Activated CD8-positive, alpha-beta T cell treated with anti-CD3 and anti-CD28 coated beads for 36 hours (primary cell): ENCODE measurements around the gene MMP23B. TPM values are rescaled to one million over a fixed set of nuclear protein-coding genes. Genes with fewer than 3 reads are reported as not detected.

ENCODE experiments used
- ATAC-seq: fragments of 200-7000 bp; cut with Tn5 transposase; one replicate; pipeline ENCODE4 v1.10.0; 2021; ENCODE audit warnings: mild to moderate bottlenecking, moderate library complexity
- CTCF ChIA-PET: fragments of 350-600 bp; sonication (Branson Sonifier 250); formaldehyde crosslinking; loops from one replicate; lab custom pipeline; 2021; ENCODE audit warnings: antibody characterized with exemption; lab: Charles Lee
- POLR2A ChIA-PET: fragments of 350-600 bp; sonication (Branson Sonifier 250); formaldehyde crosslinking; loops from one replicate; lab custom pipeline; 2021; ENCODE audit warnings: antibody characterized with exemption; lab: Charles Lee
- DNase-seq: peaks from one replicate; pipeline ENCODE4 v3.0.0-alpha.2; 2020
- H3K27ac Mint-ChIP-seq: one replicate; pipeline ENCODE4 v1.8.0; 2021; ENCODE audit warnings: mild to moderate bottlenecking, mixed read lengths
- H3K27me3 Mint-ChIP-seq: one replicate; pipeline ENCODE4 v1.8.0; 2021; ENCODE audit warnings: mixed read lengths
- H3K36me3 Mint-ChIP-seq: one replicate; pipeline ENCODE4 v1.8.0; 2021; ENCODE audit warnings: low read depth, mixed read lengths
- H3K4me1 Mint-ChIP-seq: one replicate; pipeline ENCODE4 v1.8.0; 2021; ENCODE audit warnings: low read depth, mixed read lengths
- H3K4me3 Mint-ChIP-seq: one replicate; pipeline ENCODE4 v1.8.0; 2021; ENCODE audit warnings: mild to moderate bottlenecking, moderate library complexity, mixed read lengths
- H3K9me3 Mint-ChIP-seq: one replicate; pipeline ENCODE4 v1.8.0; 2021; ENCODE audit warnings: mixed read lengths
- CTCF ChIP-seq: fragments of 200-600 bp; IDR thresholded peaks from one replicate; pipeline ENCODE4 v1.8.0; 2022; ENCODE audit warnings: antibody characterized with exemption, mild to moderate bottlenecking
- intact Hi-C: fragments of 100-400 bp; cut with micrococcal nuclease; formaldehyde crosslinking; loops from one replicate; pipeline ENCODE4 v1.10.0; 2022
- total RNA-seq, 2 experiments: library from RNA; stranded (reverse); gene quantifications; one replicate each; pipeline ENCODE4 v1.2.3, GENCODE V29; 2021

Gene MMP23B
- total RNA-seq, 2 experiments from 2014 or later, result 3.3 to 4.0 TPM

- ChIA-PET CTCF (interaction anchor here (1.1 to 1.5 kb wide), 2 partner anchors 29 to 31 kb away, joined by 3 to 4 read pairs; no protein-coding TSS in a partner anchor), POLR2A (interaction anchor here (0.7 to 1.4 kb wide), 3 partner anchors 9 to 80 kb away, joined by 3 to 4 read pairs (median 4); no protein-coding TSS in a partner anchor)
- Mint-ChIP-seq H3K9me3 (no peaks in the 10 kb centered on the region), H3K27me3 (peaks cover 10% of the 10 kb centered on the region), H3K4me1 (peaks cover 11% of the 10 kb centered on the region), H3K36me3 (no peaks in the 10 kb centered on the region), H3K27ac (no peak overlapping the region), H3K4me3 (peak overlapping the region; percentile 67)
- no peak for ATAC-seq
- intact Hi-C loops, result no loop called here
- no peak for TF ChIP-seq CTCF
- no peak for DNase-seq
These were observed 33.8 kb upstream of the MMP23B start for GRCh38 chr1:1598051-1598719.

GRCh38 chr1:1598720-1599029 lies 33.3 kb upstream of the MMP23B start:
- ATAC-seq (no peak), DNase-seq (no peak)
- no peak overlapping the region for H3K27ac Mint-ChIP-seq
- H3K27me3 Mint-ChIP-seq, result peaks cover 10% of the 10 kb centered on the region
- no peaks in the 10 kb centered on the region for H3K9me3 Mint-ChIP-seq
- H3K36me3 Mint-ChIP-seq, result no peaks in the 10 kb centered on the region
- H3K4me3 Mint-ChIP-seq, result peak overlapping the region; percentile 67
- intact Hi-C loops, result no loop called here
- POLR2A ChIA-PET, result interaction anchor here (0.7 to 0.9 kb wide), 2 partner anchors 9 to 80 kb away, joined by 3 to 4 read pairs; no protein-coding TSS in a partner anchor
- CTCF ChIA-PET, result interaction anchor here (1.1 to 1.5 kb wide), 2 partner anchors 29 to 30 kb away, joined by 3 to 4 read pairs; no protein-coding TSS in a partner anchor
- TF ChIP-seq CTCF, result no peak
- H3K4me1 Mint-ChIP-seq, result peaks cover 11% of the 10 kb centered on the region

GRCh38 chr1:1599030-1599934 lies 32.7 kb upstream of the MMP23B start:
- ATAC-seq (peak; percentile 46), DNase-seq (peak; percentile 49)
- ChIA-PET CTCF (interaction anchor here (1.1 kb wide), 1 partner anchor 30 kb away, joined by 3 read pairs; no protein-coding TSS in a partner anchor), POLR2A (interaction anchor here (0.7 kb wide), 1 partner anchor 79 kb away, joined by 3 read pairs; no protein-coding TSS in a partner anchor)
- no peaks in the 10 kb centered on the region for H3K36me3 Mint-ChIP-seq
- peak; percentile 20 for TF ChIP-seq CTCF
- intact Hi-C loops, result no loop called here
- no peak overlapping the region for H3K27ac Mint-ChIP-seq
- H3K4me1 Mint-ChIP-seq, result peaks cover 11% of the 10 kb centered on the region
- peaks cover 10% of the 10 kb centered on the region for H3K27me3 Mint-ChIP-seq
- H3K9me3 Mint-ChIP-seq, result no peaks in the 10 kb centered on the region
- peak overlapping the region; percentile 67 for H3K4me3 Mint-ChIP-seq

- ATAC-seq, result peak; percentile 25
- no peak for DNase-seq
- Mint-ChIP-seq H3K9me3 (no peaks in the 10 kb centered on the region), H3K4me3 (peak within 1 kb of the TSS; percentile 67), H3K27me3 (peaks cover 10% of the 10 kb centered on the region), H3K27ac (no peak within 1 kb of the TSS), H3K36me3 (no peaks in the 10 kb centered on the region), H3K4me1 (peaks cover 11% of the 10 kb centered on the region)
- TF ChIP-seq CTCF, result no peak
- intact Hi-C loops, result no loop called here
- CTCF ChIA-PET, result no interaction called here
- POLR2A ChIA-PET, result no interaction called here
These were observed 31.8 kb upstream of the MMP23B start, which contains the start of gene FNDC10 for GRCh38 chr1:1599935-1600860. Gene FNDC10 (minus strand): TSS chr1:1600135. CDS start chr1:1600015, 120 bp downstream.
